A549 (cell line): ENCODE results near the gene PIK3CA. TPM values are rescaled to one million over a fixed set of nuclear protein-coding genes. Genes with fewer than 3 reads are reported as not detected.

Experiments used
- ATAC-seq, 2 experiments: fragments of 200-7000 bp in 1 of 2; fragments of >200 bp in 1 of 2; cut with Nextera tagmentation in 1 of 2; cut with Tn5 transposase in 1 of 2; 3 replicates each; pipeline versions ENCODE4 v1.8.0 to v1.9.1; 2018 to 2020; ENCODE audit warnings: mild to moderate bottlenecking in 1 of 2, moderate library complexity in 1 of 2
- CTCF ChIA-PET: fragments of 300-600 bp; sonication (Branson Sonifier 250); formaldehyde crosslinking; extraction: SDS; loops from one replicate; lab custom pipeline; 2021; ENCODE audit warnings: antibody characterized with exemption, inconsistent platforms; lab: Yijun Ruan, JAX
- POLR2A ChIA-PET: fragments of 350-600 bp; formaldehyde crosslinking; extraction: SDS; loops from one replicate; lab custom pipeline; 2021; ENCODE audit warnings: antibody characterized with exemption, inconsistent platforms; lab: Yijun Ruan, JAX
- DNase-seq, 2 experiments: peaks; one replicate each; pipeline versions ENCODE4 v3.0.0 to v3.0.0-alpha.2; 2011 to 2016; ENCODE audit warnings: low read depth in 1 of 2, low spot score in 1 of 2
- FAIRE-seq: peaks from 2 replicates; lab custom pipeline; 2011; peaks lifted over from hg19 to GRCh38; lab: Jason Lieb, UNC
- H3K27ac ChIP-seq, 2 experiments: fragments of >200 bp; sonication (Bioruptor Twin); formaldehyde crosslinking; 3 replicates each; pipeline ENCODE4 v1.5.1; 2016 to 2017
- H3K4me1 ChIP-seq: fragments of >200 bp; sonication (Bioruptor Twin); formaldehyde crosslinking; 3 replicates; pipeline ENCODE4 v1.6.1; 2016
- H3K4me2 ChIP-seq: fragments of >200 bp; sonication (Bioruptor Twin); formaldehyde crosslinking; 3 replicates; pipeline ENCODE4 v1.6.1; 2016
- H3K4me3 ChIP-seq: fragments of >200 bp; sonication (Bioruptor Twin); formaldehyde crosslinking; 3 replicates; pipeline ENCODE4 v1.5.1; 2016
- H3K9me3 ChIP-seq: fragments of >200 bp; sonication (Bioruptor Twin); formaldehyde crosslinking; 3 replicates; pipeline ENCODE4 v1.6.1; 2016
- CBX2 ChIP-seq: fragments of 200-600 bp; sonication (generic); IDR thresholded peaks from 2 replicates; pipeline ENCODE4 v1.6.1; 2016; ENCODE audit warnings: low read depth, mild to moderate bottlenecking, borderline replicate concordance
- EP300 ChIP-seq, 2 experiments: fragments of >200 bp; sonication (Bioruptor Twin); formaldehyde crosslinking; IDR thresholded peaks; 2 replicates in 1 of 2; 3 replicates in 1 of 2; pipeline ENCODE4 v1.6.1; 2016 to 2017
- ESRRA ChIP-seq: fragments of 150-350 bp; IDR thresholded peaks from 2 replicates; pipeline ENCODE4 v1.6.1; 2014; ENCODE audit warnings: mild to moderate bottlenecking, low read length, borderline replicate concordance
- FOSB ChIP-seq: fragments of 250-450 bp; sonication (Bioruptor Pico); IDR thresholded peaks from 2 replicates; pipeline ENCODE4 v1.5.0; 2020; ENCODE audit warnings: mild to moderate bottlenecking, moderate library complexity
- GATA3 ChIP-seq: IDR thresholded peaks from 2 replicates; pipeline ENCODE4 v1.6.1; 2012; ENCODE audit warnings: borderline replicate concordance
- HDAC2 ChIP-seq: fragments of 200-600 bp; sonication (generic); IDR thresholded peaks from 2 replicates; pipeline ENCODE4 v1.6.1; 2016
- HES2 ChIP-seq: fragments of >200 bp; sonication (Bioruptor Twin); formaldehyde crosslinking; IDR thresholded peaks from 2 replicates; pipeline ENCODE4 v1.6.1; 2016
- HMGXB4 ChIP-seq: fragments of 250-450 bp; sonication (Bioruptor Pico); IDR thresholded peaks from 2 replicates; pipeline ENCODE4 v1.5.0; 2021; ENCODE audit warnings: mild to moderate bottlenecking, moderate library complexity, borderline replicate concordance
- HOXB5 ChIP-seq: fragments of 250-450 bp; sonication (Bioruptor Pico); IDR thresholded peaks from 2 replicates; pipeline ENCODE4 v1.5.0; 2020; ENCODE audit warnings: mild to moderate bottlenecking, moderate library complexity
- KDM1A ChIP-seq: fragments of 200-600 bp; sonication (generic); IDR thresholded peaks from 2 replicates; pipeline ENCODE4 v1.6.1; 2016; ENCODE audit warnings: low read depth, mild to moderate bottlenecking
- KDM5A ChIP-seq: fragments of 200-600 bp; sonication (generic); IDR thresholded peaks from 2 replicates; pipeline ENCODE4 v1.6.1; 2016; ENCODE audit warnings: antibody characterized with exemption, mild to moderate bottlenecking
- MAX ChIP-seq: IDR thresholded peaks from 2 replicates; pipeline ENCODE4 v1.6.1; 2012
- MAZ ChIP-seq: fragments of 150-350 bp; IDR thresholded peaks from 2 replicates; pipeline ENCODE4 v1.6.1; 2014; ENCODE audit warnings: antibody characterized with exemption, low read depth, low read length, borderline replicate concordance
- MYC ChIP-seq: IDR thresholded peaks from 2 replicates; pipeline ENCODE4 v1.6.1; 2012; ENCODE audit warnings: mild to moderate bottlenecking, inconsistent platforms, low read length, improper control_type of control experiment, borderline replicate concordance
- NFE2L2 ChIP-seq: fragments of 150-350 bp; conservative IDR thresholded peaks from 2 replicates; pipeline ENCODE4 v1.6.1; 2014; ENCODE audit warnings: low read length
- NR3C1 ChIP-seq: fragments of >200 bp; sonication (Bioruptor Twin); formaldehyde crosslinking; IDR thresholded peaks from 3 replicates; pipeline ENCODE4 v1.6.1; 2017
- PBX3 ChIP-seq: IDR thresholded peaks from 2 replicates; pipeline ENCODE4 v1.6.1; 2012
- POLR2AphosphoS2 ChIP-seq: conservative IDR thresholded peaks from 2 replicates; pipeline ENCODE4 v1.6.1; 2012; ENCODE audit warnings: low read length, improper control_type of control experiment, inconsistent platforms
- RFX5 ChIP-seq: fragments of 450-650 bp; IDR thresholded peaks from 2 replicates; pipeline ENCODE4 v1.7.1; 2014; ENCODE audit warnings: antibody characterized with exemption, mild to moderate bottlenecking, moderate library complexity
- RNF2 ChIP-seq: fragments of 200-600 bp; sonication (generic); IDR thresholded peaks from 2 replicates; pipeline ENCODE4 v1.6.1; 2016; ENCODE audit warnings: low read depth, mild to moderate bottlenecking, antibody characterized with exemption, moderate library complexity, borderline replicate concordance
- SMC3 ChIP-seq: fragments of >200 bp; sonication (Bioruptor Twin); formaldehyde crosslinking; IDR thresholded peaks from 3 replicates; pipeline ENCODE4 v1.6.1; 2018; ENCODE audit warnings: inconsistent platforms
- SREBF2 ChIP-seq: fragments of 450-650 bp; IDR thresholded peaks from 2 replicates; pipeline ENCODE4 v1.6.1; 2014; ENCODE audit warnings: mild to moderate bottlenecking, moderate library complexity
- TP53 ChIP-seq: fragments of 250-450 bp; sonication (Bioruptor Pico); IDR thresholded peaks from 2 replicates; pipeline ENCODE4 v1.5.0; 2021; ENCODE audit warnings: mild to moderate bottlenecking, moderate library complexity
- USF2 ChIP-seq: fragments of 450-650 bp; IDR thresholded peaks from 2 replicates; pipeline ENCODE4 v1.6.1; 2014; ENCODE audit warnings: antibody characterized with exemption
- ZC3H11A ChIP-seq: fragments of 450-650 bp; IDR thresholded peaks from 2 replicates; pipeline ENCODE4 v1.6.1; 2014; ENCODE audit warnings: antibody characterized with exemption, mild to moderate bottlenecking
- ZFP36 ChIP-seq: fragments of 450-650 bp; IDR thresholded peaks from 2 replicates; pipeline ENCODE4 v1.6.1; 2014; ENCODE audit warnings: borderline replicate concordance; ENCODE audit not compliant: partially characterized antibody
- ZSCAN20 ChIP-seq: fragments of 250-450 bp; sonication (Bioruptor Pico); IDR thresholded peaks from 2 replicates; pipeline ENCODE4 v1.8.0; 2022; ENCODE audit warnings: mild to moderate bottlenecking, moderate library complexity
- WGBS: methylation state at CpG from one replicate; pipeline ENCODE4 v1.1.6; 2017; ENCODE audit errors: missing lambda C conversion rate; 5-methylcytosine and 5-hydroxymethylcytosine counted together
- polyA plus RNA-seq, 4 experiments: library from polyadenylated mRNA; depleted of rRNA in 3 of 4; stranded (reverse); fragments of >200 nt; fragmentation: RNase III in 1 of 4; extraction: RNeasy Plus Mini Kit Qiagen cat#74134 plus additional on column Dnase treatment in 1 of 4; gene quantifications; 2 replicates in 3 of 4; 3 replicates in 1 of 4; pipeline ENCODE4 v1.2.3, GENCODE V29; 2011 to 2017
- TF ChIP-seq, protein P1 (sequence below): fragments of 200-600 bp; sonication (generic); IDR thresholded peaks from 2 replicates; pipeline ENCODE4 v1.6.1; 2016; ENCODE audit warnings: antibody characterized with exemption, mild to moderate bottlenecking, moderate library complexity
- TF ChIP-seq, protein P2 (sequence below): fragments of 250-450 bp; sonication (Bioruptor Pico); IDR thresholded peaks from 2 replicates; pipeline ENCODE4 v1.5.0; 2020; ENCODE audit warnings: low read depth, mild to moderate bottlenecking, moderate library complexity

PIK3CA gene
- polyA plus RNA-seq, 2 of the 4 experiments (the other 2 are of a cell fraction): 6.2 to 10.3 TPM

- ChIA-PET POLR2A (no interaction called here), CTCF (no interaction called here)
- no peak overlapping the region for H3K4me2 ChIP-seq
- ATAC-seq (no peak), FAIRE-seq (no peak), DNase-seq (no peak)
- TF ChIP-seq, protein P1, sequence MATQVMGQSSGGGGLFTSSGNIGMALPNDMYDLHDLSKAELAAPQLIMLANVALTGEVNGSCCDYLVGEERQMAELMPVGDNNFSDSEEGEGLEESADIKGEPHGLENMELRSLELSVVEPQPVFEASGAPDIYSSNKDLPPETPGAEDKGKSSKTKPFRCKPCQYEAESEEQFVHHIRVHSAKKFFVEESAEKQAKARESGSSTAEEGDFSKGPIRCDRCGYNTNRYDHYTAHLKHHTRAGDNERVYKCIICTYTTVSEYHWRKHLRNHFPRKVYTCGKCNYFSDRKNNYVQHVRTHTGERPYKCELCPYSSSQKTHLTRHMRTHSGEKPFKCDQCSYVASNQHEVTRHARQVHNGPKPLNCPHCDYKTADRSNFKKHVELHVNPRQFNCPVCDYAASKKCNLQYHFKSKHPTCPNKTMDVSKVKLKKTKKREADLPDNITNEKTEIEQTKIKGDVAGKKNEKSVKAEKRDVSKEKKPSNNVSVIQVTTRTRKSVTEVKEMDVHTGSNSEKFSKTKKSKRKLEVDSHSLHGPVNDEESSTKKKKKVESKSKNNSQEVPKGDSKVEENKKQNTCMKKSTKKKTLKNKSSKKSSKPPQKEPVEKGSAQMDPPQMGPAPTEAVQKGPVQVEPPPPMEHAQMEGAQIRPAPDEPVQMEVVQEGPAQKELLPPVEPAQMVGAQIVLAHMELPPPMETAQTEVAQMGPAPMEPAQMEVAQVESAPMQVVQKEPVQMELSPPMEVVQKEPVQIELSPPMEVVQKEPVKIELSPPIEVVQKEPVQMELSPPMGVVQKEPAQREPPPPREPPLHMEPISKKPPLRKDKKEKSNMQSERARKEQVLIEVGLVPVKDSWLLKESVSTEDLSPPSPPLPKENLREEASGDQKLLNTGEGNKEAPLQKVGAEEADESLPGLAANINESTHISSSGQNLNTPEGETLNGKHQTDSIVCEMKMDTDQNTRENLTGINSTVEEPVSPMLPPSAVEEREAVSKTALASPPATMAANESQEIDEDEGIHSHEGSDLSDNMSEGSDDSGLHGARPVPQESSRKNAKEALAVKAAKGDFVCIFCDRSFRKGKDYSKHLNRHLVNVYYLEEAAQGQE: no peak
- TF ChIP-seq USF2 (no peak), HES2 (no peak), ESRRA (no peak), HMGXB4 (CRISPR knock-in tag) (no peak), MAZ (no peak), SMC3 (no peak), KDM1A (no peak), PBX3 (no peak), POLR2AphosphoS2 (no peak), RFX5 (no peak), KDM5A (no peak), RNF2 (no peak)
- H3K4me1 ChIP-seq: 0 out of 3 replicates have a peak, but pooled peaks cover 11% of the 10 kb centered on the region
- no peaks in the 10 kb centered on the region for H3K9me3 ChIP-seq
- H3K4me3 ChIP-seq: no peak overlapping the region
- H3K27ac ChIP-seq: no peak overlapping the region
Observed at GRCh38 chr3:179151474-179151873, 3.3 kb downstream of the PIK3CA start.

DNA sequence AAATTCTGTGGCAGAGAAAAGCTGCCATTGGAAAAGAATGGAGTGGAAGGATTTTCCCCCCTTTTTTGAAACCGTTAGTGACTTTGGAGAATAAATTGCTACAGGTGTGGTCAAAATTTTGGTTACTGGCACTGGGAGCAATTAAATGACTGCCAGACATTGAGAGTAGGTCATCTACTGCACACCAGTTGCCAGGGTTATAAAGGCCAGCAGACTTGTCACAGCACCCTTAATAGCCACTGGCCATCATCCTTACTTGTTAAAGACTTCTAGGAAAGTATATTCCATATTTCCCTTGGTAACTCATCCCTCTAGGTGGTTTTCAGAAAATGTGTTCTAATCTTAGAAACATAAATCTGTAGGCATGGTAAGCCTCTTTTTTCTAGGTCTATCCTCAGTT is 8.0 kb downstream of the PIK3CA start:
- CTCF ChIA-PET: no interaction called here
- FAIRE-seq: no peak

More for the DNA sequence above, 8.0 kb downstream of the PIK3CA start:
- TF ChIP-seq NR3C1: no peak
- TF ChIP-seq NFE2L2: no peak
- TF ChIP-seq ZFP36: no peak
- no peak for TF ChIP-seq EP300 (IDR thresholded peaks at IDR 0.05)
- TF ChIP-seq CBX2: no peak
- no peak for TF ChIP-seq MAX
- no peak for TF ChIP-seq FOSB (CRISPR knock-in tag)
- TF ChIP-seq MAZ: no peak
- TF ChIP-seq, protein P2, sequence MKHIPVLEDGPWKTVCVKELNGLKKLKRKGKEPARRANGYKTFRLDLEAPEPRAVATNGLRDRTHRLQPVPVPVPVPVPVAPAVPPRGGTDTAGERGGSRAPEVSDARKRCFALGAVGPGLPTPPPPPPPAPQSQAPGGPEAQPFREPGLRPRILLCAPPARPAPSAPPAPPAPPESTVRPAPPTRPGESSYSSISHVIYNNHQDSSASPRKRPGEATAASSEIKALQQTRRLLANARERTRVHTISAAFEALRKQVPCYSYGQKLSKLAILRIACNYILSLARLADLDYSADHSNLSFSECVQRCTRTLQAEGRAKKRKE (CRISPR knock-in tag): no peak
- TF ChIP-seq HDAC2: no peak
- TF ChIP-seq SREBF2: no peak
- TF ChIP-seq ZC3H11A: no peak
- no peak for TF ChIP-seq MYC
- no peak for TF ChIP-seq TP53 (CRISPR knock-in tag)
- no peak for TF ChIP-seq HOXB5 (CRISPR knock-in tag)
- no peak for TF ChIP-seq ZSCAN20 (CRISPR knock-in tag)
- TF ChIP-seq HES2: no peak
- TF ChIP-seq RNF2: no peak
- no peak for TF ChIP-seq RFX5
- no peak for TF ChIP-seq GATA3
- TF ChIP-seq, all 56 proteins: peak for 0
- ATAC-seq (no peak), DNase-seq (no peak)
- WGBS: 92% methylated on average over 1 of the region's 1 CpG
- Histone ChIP-seq H3K4me2 (no peak overlapping the region), H3K27ac (no peak overlapping the region), H3K4me1 (no peaks in the 10 kb centered on the region), H3K9me3 (no peaks in the 10 kb centered on the region), H3K4me3 (no peak overlapping the region)
- POLR2A ChIA-PET: no interaction called here
